NCI-H1105 (cell line): ENCODE measurements around the gene SLC35E1.
"Not testable (repeated sequence)": the region's sequence is repeated elsewhere in the genome, so short reads cannot be mapped to it uniquely, and the experiment has no call there.

Experiments
- DNase-seq: peaks from one replicate; lab custom pipeline; 2025; lab: John Stamatoyannopoulos, UW

Gene SLC35E1

DNA sequence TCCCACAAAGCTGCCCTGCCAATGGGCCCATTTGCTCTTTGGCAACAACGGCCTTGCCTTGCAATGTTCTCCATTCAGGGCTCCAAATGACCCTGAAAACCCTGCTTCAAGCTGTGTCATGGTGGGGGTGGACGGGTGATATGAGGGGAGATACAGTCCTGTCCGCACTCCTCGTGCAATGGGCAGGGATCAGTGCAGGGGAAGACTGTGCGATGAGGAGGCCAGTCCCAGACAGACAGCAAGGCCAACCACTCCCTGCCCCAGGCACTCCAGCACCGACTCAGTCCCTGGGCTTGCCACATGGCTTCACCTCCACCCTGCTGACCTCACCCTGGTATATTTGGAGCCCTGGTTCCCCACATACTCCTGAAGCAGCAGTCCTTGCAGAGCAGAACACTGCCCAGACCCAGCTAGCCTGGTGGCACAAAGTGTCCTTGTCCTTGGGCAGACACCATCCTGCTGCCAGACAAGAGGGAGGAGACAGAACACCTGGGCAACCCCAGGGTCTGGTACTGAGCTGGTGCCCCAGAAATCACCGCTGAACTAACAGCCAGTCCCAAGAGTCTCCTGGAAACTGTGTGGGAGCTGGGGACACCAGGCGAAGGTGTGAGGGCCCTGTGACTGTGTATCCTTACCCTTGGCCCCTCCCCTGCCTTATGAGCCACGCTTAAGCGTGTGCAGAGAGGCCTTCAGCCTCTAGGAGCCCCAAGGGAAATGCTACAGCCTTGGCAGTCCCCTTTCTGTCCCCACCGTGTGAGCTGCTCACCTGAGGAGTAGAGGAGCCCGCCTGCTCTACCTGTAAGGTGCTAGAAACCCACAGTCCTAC lies 9.1 kb upstream of the SLC35E1 start:
- DNase-seq, result no peak

DNA sequence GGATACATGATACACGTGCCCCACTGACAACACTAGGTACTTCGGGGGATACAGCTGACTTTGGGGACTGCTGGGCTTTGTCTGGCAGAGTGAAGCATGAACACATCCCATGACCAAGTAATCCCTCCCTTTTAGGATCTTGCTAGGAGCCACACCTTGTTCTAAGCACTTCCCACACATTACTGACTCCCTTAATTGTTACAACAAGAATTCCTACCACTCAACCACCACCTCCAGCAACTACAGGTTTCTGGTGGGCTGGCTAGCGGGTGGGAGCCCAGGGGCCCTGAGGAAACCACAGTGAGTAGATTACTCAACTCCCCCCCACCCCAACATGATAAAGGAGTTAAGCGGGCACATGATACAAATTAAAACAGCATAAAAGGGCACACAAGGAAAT lies 7.2 kb upstream of the SLC35E1 start:
- DNase-seq, result no peak

DNA sequence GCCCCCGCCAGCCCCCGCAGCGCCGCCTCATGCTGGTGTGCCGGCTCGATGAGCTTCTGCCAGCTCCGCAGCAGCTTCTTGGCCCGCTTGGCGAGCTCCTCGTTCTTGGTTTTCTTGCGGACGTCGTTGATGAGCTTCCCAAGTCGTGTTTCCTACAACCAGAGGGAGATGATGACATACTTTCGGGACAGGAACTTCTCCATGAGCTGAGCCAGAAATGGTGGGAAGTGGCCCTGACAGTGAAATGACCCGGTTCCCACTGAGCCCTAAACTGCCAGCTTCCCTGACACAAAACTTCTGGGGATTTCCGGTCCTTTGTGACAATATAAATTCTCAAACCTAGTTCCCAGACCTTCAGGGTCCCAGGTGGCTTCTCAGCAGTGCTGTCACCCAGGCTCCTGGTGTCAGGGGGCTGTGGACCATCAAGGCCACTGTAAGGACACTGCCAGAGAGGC lies 5.3 kb upstream of the SLC35E1 start:
- DNase-seq, result no peak

DNA sequence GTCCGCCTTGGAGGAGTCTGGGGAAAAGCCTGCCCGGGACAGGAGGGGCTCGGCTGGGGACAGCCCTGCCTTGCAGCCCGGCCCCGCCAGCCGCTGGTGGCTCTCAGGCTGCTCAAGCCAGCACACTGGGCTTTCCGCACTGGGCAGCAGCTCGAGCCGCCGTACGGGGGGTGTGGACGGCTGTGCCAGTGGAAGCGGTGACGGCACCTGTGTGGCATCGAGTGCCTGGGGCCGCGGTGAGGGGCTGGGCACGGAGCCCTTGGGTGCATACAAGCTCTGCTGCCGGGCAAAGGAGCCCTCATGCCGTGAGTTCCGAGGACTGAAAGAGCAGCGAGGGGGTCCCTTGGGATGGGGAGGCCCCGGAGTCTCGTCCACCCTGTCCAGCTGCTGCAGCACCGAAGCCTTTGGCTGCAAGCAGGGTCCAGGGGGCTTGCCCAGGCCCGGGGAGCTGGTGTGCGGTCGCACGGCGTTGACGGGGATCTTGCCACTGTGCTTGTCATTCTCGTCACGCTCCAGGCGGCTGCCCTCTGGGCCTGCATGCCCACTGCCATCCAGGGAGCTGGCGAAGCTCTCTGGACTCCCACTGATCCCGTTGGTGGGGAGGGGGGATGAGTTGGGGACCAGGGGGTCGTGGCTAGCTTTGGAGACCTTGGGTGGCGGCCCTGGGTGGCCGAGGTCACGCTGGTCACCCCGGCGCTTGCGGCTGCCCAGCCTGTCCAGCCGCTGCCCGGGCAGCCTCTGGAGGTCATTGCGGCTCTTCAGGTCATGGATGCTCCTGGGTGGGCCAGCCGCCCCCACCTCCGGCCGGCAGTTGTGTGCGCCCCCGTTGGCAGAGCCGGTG lies 4.7 kb upstream of the SLC35E1 start:
- DNase-seq, result no peak

DNA sequence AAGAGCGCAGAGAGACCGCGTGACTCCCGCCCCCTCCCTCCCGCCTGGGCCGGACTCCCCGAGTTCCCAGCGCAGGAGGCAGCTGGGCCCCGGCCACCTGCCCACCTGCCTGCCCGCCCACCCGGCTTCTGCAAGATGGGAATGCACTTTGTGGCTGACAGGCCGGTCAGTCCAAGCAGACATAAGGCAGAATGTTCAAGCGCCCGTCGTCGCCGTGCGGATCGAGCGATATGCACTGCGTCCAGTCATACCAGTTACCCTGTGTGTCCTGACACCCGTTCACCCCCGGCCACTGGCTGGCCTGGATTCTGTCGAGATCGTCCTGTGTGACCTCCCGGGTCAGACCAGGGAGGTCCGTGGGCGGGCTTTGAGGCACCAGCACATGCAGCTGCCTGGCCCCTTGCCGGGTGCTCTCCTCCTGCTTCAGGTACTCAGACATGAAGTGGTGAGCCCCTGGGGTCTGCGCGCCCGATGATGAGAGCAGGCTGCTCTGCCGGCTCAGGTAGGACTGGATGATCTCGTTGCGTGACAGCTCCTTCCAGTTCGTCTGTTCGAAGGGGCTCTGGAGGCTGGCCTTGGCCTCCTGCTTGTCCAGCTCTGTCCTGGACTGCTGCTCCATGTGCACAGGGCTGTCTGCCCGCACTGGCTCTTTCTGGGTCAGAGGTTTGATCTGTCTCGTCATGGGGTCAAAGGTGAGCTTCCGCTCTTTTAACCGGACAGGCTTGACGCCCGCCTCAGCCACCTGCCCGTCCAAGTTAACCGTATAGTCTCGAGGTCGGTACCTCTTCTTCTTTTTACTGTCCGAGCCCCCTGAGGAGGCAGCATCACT lies 3.9 kb upstream of the SLC35E1 start:
- DNase-seq, result no peak

DNA sequence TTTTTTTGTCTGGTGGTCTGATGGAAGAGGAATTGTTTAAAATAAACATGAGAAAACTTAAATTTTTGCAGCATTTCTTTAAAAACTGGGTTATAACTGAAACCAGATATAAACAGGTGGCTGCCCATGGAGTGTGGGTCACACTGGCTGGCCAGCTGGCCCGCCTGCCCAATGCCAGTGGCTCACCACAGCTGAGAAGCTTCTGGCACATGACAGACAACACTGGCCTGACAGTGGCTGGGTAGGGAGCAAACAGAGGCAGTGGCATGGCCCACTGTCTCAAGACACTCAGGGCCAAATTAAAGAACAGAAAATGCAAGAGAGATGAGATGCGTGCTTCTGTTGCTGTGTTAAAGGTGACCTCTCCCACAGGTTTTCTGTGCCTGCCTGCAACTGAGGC lies 3.1 kb upstream of the SLC35E1 start:
- DNase-seq, result no peak

DNA sequence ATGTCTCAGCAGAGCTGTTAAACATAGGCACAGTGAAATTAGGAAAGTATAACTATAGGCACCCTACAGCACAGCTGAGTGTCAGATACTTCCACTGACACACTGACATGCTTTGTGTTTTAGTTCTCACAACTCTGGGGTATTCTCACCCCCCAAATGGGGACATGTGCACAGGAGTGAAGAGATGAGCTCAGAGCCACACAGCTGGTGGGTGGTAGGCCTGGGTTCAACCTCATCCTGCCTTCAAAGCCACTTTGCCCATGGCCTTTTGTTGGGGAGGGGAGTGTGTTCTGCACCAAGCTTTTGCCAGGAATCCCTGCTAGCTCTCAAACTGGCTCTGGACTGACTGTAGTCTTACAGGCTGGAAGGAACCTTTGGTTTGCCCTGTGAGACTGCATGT lies 1.7 kb upstream of the SLC35E1 start:
- no peak for DNase-seq

DNA sequence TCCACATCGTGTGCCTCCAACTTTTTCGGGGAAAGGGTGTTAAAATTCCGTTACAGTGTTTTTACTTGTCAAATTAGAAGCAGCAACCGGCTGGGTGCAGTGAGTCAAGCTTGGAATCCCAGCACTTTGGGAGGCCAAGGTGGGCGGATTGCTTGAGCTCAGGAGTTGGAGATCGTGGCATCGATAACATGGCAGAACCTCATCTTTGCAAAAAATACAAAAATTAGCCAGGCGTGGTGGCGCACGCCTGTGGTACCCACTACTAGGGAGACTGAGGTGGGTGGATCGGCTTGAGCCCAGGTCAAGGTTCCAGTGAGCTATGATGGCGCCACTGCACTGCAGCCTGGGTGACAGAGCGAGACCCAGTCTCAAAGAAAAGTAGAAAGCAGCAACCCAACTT lies 1.1 kb upstream of the SLC35E1 start:
- DNase-seq, result no peak

DNA sequence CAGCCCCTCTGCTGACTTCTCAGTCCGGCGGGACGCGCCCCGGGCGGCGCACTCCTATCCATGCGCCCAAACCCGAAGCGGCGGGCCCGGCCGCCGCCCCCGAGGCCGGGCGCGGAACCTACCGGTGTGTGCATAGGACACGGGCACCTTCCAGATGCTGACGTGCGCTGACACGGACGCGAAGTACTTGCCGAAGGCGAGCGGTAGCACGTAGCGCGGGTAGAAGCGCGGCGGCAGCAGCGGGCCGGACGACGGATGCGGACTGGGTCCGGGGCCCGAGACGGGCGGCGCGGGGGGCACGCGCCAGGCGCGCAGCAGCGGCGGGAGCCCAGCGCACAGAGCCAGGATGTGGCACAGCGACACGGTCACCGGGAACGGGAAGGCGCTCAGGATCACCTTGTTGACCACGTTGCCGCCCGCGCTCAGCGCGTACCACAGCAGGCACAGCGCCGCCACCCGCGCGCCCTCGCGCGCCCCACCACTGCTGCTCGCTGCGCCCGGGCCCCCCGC lies 338 bp downstream of the SLC35E1 start:
- DNase-seq, result no peak

DNA sequence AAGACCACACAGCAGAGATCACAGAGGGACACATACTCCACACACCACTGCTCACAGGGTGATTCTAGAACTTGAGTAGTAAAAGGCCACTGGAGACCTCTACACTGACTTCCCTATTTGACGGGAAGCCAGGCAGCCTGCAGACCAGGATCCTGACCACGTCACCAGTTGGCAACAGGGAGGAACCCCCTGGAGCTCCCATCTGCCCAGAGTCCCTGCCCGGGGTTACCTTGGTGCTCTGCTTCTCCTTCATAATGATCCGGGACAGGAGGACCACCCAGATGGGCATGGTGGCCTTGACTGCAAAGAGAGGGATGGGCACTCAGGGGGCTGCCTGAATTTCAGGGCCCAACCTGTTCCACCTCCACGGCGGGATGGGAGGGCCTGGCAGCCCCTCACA lies 932 bp downstream of the SLC35E1 start:
- DNase-seq, result no peak

DNA sequence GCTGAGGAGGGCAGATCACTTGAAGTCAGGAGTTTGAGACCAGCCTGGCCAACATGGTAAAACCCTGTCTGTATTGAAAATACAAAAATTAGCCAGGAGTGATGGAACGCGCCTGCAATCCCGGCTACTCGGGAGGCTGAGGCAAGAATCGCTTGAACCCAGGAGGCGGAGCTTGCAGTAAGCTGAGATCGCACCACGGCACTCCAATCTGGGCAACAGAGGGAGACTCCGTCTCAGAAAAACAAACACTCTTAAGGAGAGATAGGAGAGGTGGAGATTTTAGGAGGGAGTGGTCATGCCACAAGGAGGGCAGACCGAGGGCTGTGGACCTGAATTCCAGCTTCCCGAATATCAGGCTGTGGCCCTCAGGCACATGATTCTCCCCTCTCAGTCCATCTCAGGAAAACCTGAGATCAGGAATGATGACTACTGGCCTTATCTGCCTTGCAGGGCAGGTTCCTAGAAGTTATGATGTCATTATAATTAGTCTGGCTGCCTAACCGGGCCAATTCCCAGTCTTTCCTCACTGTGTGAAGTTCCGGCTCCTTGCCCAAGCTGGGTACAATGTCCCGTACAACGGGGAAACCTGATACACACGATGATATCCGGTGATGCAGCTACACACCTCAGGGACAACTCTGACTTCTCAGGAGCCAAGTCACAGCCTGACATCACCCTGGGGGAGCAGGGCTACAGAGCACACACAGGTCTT lies 2.5 kb downstream of the SLC35E1 start:
- no peak for DNase-seq

DNA sequence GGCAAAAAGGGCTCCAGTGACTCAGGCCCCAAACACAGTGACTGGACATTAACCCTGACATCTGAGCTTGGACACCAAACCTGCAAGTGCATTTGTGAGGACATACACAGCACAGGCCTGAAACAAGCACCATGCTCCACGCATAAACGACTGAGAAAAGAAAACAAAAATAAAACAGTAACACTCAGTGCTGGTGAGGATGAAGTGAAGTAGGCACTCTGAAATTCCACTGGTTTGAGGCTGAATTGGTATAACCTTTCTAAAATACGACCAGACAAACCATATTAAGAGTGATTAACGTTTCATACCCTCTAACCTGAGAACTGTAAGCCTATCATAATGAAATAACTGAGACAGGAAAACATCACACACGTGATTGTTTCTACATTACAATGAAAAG lies 5.5 kb downstream of the SLC35E1 start:
- DNase-seq, result no peak

DNA sequence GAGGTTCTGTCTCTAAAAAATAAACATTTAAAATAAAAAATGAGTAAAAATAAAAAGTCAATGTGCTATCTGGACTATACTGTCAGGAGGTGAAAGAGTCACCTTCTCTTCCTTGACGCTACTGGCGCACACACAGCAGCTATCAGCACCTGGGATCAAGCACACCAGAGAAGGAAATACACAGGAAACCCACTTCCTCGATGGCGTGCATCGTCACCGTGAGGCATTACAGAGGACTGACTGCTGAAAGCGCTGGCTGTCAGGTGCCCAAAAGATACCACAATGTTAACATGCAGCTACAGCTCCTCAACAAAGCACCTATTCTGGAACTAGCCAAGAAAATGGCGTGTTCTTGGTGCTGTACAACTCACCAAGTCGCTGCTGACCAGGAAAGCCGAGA lies 6.1 kb downstream of the SLC35E1 start:
- no peak for DNase-seq

DNA sequence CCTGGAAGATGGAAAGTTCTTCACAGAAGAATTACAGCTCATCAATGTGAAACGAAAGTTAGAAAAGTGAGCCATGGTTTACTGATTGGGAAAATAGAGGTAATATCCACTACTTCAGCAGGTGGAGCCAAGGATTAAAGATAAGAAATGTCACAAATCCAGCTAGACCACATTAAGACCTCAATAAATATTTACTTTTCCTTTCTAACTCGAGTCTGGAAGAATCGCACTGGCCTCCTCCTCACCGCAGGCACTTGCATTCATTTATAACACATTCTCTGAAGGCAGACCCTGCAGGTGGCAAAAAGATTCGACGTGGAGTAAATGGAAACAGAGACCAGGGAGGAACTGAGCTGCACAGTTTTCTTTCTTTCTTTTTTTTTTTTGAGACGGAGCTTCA lies 7.4 kb downstream of the SLC35E1 start:
- DNase-seq, result no peak

DNA sequence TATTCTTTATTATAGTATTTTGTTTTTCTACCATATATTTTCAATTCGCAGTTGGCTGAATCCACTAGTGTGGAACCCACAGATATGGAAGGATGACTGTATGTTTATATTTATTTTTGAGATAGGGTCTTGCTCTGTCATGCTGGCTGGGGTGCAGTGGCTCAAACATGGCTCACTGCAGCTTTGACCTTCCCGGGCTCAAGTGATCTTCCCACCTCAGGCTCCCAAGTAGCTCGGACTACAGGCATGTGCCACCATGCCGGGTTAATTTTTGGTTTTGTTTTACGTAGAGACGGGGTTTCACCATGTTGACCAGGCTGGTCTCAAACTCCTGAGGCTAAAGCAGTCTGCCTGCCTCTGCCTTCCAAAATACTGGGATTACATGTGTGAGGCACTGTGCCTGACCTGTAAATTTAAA lies 9.6 kb downstream of the SLC35E1 start:
- no peak for DNase-seq

DNA sequence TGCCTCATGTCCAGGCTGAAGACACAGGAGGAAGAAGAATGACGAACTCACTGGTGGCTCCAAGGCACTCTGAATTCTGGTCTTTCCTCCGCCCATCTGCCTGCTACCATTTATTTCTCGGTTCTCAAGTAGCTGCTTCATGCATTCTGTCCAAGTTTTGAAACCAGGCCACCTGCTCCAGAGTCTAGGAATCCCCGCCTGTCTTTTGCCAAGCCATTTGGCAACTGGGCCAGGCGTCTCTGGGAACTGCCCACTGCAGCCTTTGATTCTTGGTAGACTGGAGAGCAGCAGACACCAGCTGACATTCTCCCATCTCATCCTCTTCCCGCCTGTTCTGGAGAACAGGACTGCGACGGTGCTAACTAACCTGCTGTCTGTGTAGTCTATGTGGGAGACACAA lies 10.8 kb downstream of the SLC35E1 start:
- DNase-seq, result no peak

DNA sequence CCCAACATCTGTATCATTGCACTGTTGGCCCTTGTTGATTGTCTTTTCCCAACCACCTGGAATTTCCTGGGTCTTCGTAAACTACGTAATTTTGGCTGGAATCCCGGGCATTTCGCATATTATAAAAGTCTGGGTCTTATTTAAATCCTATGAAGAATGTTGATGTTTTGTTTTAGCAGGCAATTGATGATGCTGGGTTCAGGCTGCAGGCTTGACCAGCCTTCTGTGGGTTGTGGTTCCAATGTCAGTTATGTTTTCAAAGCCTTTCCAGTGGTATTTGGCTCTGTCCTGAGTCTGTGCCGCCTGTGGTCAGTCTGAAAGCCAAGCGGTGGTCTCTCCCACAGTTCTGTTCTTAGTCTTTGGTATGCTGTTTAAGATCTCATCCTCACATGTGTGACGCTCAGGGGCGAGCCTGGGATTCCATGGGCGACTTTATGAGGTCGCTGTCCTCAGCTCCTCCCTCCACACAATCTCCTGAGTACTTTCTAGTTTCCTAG lies 12.4 kb downstream of the SLC35E1 start:
- no peak for DNase-seq

DNA sequence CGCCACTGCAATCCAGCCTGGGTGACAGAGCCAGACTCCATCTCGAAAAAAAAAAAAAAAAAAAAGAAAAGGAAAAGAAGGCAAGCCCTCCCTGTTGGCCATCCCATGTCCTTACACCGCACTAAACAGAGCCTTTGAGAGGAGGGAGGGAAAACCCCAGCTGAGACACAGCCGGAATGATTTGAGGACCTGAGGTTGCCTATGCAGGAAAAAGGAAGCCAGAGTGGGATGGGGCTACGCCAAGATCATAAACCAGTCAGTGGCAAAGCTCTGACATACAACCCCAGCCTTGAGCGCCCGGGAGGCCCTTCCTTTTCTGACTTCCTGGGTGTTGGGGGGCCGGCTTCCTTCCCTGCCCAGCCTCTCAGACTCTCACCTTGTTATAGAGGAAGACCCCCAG lies 17.4 kb downstream of the SLC35E1 start:
- DNase-seq, result no peak

DNA sequence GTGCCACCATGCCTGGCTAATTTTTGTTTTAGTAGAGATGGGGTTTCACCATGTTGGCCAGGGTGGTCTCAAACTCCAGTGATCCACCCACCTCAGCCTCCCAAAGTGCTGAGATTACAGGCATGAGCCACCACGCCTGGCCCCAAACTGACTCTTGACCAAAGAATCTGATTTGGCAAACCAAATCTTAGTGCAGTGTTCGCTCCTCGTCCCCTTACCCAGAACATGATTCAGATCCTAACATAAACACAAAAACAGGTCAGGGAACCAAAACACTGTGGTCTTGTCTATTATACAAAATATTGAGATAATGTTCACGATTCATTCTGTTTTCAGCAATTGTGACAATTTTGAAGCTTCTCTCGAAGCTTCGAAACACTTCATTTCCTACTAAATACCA lies 20.3 kb downstream of the SLC35E1 start:
- not testable (repeated sequence) for DNase-seq

DNA sequence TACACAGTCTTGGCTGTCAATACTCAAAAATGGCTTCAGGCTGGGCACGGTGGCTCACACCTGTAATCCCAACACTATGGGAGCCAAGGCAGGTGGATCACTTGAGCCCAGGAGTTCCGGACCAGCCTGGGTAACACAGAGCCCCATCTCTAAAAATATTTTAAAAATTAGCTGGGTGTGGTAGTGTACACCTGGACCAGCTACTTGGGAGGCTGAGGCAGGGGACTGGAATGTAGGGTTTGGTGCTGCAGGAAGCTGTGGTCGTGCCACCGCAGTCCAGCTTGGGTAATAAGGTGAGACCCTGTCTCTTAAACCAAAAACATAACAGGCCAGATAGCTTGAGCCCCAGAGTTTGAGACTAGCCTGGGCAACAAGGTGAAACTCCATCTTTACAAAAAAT lies 23.3 kb downstream of the SLC35E1 start:
- DNase-seq, result no peak

DNA sequence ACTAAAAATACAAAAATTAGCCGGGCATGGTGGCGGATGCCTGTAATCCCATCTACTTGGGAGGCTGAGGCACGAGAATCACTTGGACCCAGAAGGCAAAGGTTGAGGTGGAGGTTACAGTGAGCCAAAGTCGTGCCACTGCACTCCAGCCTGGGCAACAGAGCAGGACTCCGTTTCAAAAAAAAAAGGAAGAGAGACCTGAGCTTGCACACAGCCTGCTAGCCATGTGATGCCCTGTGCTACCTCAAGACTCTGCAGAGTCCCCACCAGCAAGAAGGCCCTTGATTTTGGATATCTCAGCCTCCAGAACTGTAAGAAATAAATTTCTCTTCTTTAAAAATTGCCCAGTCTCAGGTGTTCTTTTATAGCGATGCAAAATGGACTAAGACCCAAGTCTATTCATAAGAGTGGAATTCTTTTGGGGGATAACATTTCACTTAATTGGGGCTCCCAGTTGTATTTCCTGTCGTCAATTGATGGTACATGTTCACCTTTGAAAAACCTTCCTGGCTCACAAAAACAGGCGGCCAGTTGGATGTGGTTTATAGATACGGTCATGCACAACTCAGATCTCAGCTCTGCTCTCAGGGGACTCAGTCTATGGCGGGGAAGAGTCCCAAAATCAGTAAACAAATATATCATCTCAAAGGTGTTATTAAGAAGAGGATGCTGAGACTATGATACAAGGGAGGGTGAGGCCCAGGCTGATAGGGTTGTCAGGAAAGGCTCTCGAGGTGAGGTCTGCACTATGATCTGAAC lies 27.6 kb downstream of the SLC35E1 start:
- no peak for DNase-seq
